Adipose tissue (tissue), 3 donors: ENCODE results near the gene SLC4A1AP. TPM values are rescaled to one million over a fixed set of nuclear protein-coding genes. Genes with fewer than 3 reads are reported as not detected.
A peak's percentile ranks its signal among the peaks of the same experiment; 100 is the strongest.
"Not testable (repeated sequence)": the region's sequence is repeated elsewhere in the genome, so short reads cannot be mapped to it uniquely, and the experiment has no call there.

ENCODE experiments used
- H3K27ac ChIP-seq: one replicate; pipeline ENCODE4 v1.5.1; 2013; ENCODE audit warnings: low read depth, low read length
- WGBS, 3 donors: extraction: QIAGEN DNeasy Blood & Tissue Kit; methylation state at CpG; one replicate each; pipeline ENCODE4 v1.1.7; 2013; 5-methylcytosine and 5-hydroxymethylcytosine counted together
- polyA plus RNA-seq, 3 donors: library from polyadenylated mRNA; stranded (reverse); fragments of 200-250 nt; gene quantifications; one replicate each; pipeline ENCODE4 v1.2.3, GENCODE V29; 2013
- donor health status: healthy with polysubstance abuse.
- donor health status: Bipolar disorder and iron deficiency.
- donor health status: healthy.

SLC4A1AP gene, protein sequence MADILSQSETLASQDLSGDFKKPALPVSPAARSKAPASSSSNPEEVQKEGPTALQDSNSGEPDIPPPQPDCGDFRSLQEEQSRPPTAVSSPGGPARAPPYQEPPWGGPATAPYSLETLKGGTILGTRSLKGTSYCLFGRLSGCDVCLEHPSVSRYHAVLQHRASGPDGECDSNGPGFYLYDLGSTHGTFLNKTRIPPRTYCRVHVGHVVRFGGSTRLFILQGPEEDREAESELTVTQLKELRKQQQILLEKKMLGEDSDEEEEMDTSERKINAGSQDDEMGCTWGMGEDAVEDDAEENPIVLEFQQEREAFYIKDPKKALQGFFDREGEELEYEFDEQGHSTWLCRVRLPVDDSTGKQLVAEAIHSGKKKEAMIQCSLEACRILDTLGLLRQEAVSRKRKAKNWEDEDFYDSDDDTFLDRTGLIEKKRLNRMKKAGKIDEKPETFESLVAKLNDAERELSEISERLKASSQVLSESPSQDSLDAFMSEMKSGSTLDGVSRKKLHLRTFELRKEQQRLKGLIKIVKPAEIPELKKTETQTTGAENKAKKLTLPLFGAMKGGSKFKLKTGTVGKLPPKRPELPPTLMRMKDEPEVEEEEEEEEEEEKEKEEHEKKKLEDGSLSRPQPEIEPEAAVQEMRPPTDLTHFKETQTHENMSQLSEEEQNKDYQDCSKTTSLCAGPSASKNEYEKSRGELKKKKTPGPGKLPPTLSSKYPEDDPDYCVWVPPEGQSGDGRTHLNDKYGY
- 10 to 100 TPM in 2 of 3 donors, 1 to 10 TPM in 1; 7.0 to 14.6 (median 13.8) TPM for polyA plus RNA-seq

DNA sequence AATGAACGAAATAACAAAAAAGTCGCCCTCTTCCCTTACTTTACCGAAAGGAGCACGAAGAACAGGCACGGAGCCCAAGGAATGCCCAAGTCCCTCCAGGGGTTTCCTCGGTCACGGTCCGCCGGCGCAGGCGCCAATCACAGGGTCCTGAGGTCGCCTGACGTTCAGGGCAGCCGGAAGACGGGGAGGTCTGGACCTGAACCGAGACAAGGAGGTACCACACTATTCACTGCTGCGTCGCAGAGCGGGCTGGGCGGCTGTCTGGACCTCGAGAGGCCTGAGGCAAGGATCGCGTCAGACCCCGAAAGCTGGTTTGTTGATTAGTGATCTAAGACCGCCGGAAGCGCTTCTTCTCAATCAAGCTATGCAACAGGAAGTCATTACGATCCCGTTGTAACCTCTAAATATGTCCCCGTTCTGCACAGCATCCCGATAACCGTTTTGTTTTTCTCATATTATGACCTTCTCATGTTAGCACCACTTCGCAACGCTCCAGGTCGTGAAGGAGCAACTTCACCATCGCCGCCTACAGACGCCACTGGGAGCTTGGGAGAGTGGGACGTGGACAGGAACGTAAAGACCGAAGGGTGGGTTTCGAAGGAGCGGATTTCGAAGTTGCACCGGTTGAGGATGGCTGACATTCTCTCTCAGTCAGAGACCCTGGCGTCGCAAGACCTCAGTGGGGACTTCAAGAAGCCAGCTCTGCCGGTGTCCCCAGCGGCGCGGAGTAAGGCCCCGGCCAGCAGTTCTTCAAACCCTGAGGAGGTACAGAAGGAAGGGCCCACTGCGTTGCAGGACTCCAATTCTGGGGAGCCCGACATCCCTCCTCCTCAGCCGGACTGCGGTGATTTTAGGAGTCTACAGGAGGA is at the start of gene SLC4A1AP, which contains the start of gene SUPT7L:
TSS of gene SLC4A1AP (plus strand) at position 605 of the 869 bp plus-strand sequence. CDS start at position 631, 26 bp downstream.
TSS of gene SUPT7L (minus strand) at position 330 of the 869 bp plus-strand sequence. CDS start 1,422 bp downstream, outside the sequence.
- peak within 1 kb of the TSS; percentile 89 for H3K27ac ChIP-seq
- WGBS, 3 donors, result 0% methylated on average over 52 to 56 of the region's 56 CpGs

DNA sequence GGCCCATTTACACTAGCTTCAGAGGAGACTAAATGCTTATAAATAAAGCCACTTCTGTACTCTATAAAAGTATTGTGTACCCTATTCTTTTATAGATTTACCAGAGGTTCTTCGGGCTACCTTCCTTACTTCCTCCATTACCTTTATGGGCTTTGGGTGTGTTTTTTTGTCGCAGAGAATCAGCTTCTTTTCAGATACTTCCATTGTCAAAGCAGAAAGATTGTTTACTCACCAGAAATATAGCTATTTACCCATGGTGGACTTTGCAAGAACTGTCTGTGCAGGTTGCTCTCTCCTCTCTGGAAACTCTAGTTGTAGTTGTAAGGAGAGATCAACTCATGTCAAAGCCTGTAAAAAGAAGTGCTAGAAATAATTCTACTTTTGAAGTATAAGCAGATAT is 49.7 kb upstream of the SLC4A1AP start:
- WGBS, 3 donors, result 96 to 100% (median 100%) methylated on average over 2 of the region's 2 CpGs

DNA sequence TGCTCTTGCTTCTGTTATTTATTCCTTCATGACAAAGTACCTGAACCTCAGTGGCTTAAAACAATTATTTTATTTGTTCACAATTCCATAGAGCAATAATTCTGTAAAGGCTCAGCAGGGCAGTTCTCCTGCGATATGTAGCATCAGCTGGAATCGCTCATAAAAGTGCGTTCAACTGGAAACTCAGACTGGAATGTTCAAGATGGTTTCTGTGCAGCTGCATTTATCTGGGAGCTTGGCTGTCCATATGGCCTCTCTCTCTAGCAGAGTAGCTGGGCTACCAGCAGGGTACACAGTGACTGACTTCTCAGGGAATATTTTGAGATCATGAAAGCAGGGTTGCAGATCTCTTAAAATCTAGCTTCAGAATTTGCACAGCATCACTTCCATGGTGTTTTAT is 48.4 kb upstream of the SLC4A1AP start:
- 96 to 98% (median 98%) methylated on average over 3 of the region's 3 CpGs for WGBS, 3 donors
- no peak overlapping the region for H3K27ac ChIP-seq

More for the DNA sequence above, 49.7 kb upstream of the SLC4A1AP start:
- no peak overlapping the region for H3K27ac ChIP-seq

DNA sequence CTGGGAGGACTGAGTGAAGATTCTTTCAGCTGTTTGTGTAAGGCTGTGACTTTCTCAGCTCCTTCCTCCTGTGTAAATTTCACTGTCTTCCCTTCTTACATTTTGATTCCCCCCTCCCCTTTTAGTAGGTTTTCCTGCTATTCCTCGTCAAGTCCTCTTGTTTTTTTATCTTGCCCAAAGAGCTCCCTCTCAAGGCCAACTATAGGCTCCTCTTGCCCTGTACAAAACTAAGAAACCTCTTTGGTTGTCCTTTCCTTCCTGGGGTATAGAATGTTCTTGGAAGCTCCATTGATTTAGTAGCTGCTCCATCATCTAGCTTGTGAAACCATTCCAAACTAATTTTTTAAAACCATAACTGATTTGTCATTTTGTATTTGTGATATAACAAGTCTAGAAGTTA is 42.2 kb upstream of the SLC4A1AP start:
- no peak overlapping the region for H3K27ac ChIP-seq
- WGBS, 3 donors, result 54 to 100% (median 75%) methylated on average over 1 of the region's 1 CpG

DNA sequence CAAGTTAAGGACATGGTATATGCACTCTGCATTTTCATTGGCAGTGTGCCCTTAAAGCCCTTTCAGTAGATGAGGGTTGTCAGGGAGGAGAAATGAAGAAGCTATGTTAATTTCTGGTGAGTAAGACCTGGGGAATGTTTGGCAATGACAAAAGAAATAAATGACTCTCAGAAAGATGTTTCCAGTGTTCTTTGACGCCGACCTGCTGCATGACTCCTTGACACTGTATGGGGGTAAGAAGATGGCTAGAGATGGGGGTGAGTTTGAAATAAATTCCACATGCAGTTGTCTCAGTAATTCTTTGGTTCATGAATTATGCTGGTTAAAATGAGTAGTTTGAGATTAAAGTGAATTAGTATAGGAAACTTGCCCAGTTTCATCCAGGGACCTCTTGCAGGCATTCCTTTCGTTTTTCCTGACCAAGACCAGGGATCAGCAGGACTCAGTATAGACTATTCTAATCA is 40.7 kb upstream of the SLC4A1AP start:
- no peak overlapping the region for H3K27ac ChIP-seq
- WGBS, 3 donors, result 72 to 81% (median 80%) methylated on average over 3 of the region's 3 CpGs

DNA sequence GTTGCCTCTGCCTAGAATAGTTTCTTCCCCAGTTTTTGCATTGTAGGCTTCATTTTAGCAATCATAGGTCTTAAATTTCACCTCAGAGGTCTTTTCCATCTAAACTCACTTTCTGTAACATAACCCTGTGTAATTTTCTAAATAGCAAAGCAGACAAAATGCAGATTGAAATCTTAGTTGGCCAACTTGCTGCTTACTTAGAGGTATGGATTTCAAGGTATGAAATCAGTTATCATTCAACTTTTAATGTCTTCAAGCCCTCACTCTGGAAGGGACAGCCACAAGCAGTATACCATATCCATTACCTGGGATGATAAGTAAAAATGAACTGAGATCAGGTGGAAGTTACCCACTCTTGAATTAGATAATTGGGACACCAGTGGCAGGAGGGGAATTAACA is 38.7 kb upstream of the SLC4A1AP start:
- no peak overlapping the region for H3K27ac ChIP-seq

DNA sequence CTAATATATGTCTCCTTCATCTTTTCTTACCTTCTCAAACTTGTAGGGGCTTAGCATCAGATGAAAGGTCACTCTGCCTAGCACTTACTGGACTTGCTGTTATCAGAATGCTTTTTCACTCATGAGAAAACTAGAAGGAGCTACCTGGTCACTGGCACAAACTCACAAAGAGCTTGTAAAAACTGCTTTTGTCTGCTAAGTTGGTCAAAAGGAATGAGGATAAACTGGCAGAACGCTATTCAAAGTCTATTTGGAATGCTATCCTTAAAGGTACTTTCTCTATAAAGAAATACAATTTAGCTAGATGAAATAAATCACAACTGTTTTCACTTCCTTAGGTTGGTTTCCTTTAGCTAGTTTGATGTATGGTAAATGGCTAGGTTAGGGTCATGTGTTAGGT is 37.4 kb upstream of the SLC4A1AP start:
- WGBS, 3 donors, result 71 to 86% (median 86%) methylated on average over 1 of the region's 1 CpG
- not testable (repeated sequence) for H3K27ac ChIP-seq

DNA sequence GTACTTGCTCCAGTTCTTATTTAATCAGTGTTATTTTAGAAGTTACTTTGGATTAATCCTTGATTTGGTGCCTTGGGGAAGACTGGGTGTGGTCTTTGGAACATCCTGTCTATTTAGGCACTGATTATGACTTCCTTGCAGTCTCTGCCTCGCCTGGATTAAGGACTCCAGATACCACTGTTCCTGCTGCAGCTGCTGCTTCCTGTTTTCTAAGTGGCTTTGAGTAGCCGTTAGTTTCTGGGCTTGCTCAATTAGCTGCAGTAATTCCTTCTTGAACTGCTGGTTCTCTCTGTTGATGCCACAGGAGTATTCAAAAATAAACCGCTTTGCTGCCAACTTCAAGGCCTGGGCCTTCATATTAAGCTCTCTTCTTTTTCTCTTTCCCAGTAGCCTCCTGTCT is 36.8 kb upstream of the SLC4A1AP start:
- not testable (repeated sequence) for H3K27ac ChIP-seq
- 26 to 83% (median 41%) methylated on average over 3 of the region's 3 CpGs for WGBS, 3 donors

DNA sequence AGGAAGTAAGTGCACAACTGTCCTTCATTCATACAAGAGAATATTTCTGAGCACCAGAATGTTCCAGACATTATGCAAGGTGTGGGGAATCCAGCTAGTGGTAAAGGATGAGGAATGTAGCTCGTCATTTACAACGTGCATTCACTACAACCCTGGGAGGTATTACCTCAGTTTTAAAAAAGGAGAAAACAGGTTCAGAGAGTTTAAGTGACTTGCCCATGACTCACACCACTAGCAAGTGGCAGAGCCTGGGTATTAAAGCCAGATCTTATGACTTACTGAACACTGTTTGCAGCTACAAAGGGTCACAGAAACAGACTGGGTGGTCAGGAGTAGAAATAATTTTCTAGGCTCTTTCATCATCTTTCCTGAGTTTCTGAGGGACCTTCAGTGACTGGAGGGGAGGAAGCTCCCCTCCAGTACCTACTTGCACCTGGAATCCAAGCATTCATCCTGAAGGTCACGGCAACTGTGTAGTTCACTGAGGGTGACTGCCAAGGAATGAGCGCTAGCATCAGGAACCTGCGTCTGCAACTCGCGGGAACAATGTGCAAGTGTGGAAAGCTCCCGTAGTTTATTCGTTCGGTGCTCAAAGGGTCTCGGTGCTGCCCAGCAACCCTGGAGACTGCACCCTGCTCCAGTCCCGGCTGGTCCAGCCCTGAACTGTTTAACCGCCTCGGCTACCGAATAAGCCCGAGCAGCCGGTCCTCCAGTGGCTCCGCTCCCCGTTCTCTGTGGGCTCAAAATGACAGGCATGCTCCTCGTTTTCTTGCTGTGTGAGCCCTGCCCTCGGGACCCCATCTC is 35.5 kb upstream of the SLC4A1AP start:
- WGBS, 3 donors, result 3 to 4% (median 4%) methylated on average over 19 to 21 of the region's 21 CpGs
- H3K27ac ChIP-seq, result no peak overlapping the region

DNA sequence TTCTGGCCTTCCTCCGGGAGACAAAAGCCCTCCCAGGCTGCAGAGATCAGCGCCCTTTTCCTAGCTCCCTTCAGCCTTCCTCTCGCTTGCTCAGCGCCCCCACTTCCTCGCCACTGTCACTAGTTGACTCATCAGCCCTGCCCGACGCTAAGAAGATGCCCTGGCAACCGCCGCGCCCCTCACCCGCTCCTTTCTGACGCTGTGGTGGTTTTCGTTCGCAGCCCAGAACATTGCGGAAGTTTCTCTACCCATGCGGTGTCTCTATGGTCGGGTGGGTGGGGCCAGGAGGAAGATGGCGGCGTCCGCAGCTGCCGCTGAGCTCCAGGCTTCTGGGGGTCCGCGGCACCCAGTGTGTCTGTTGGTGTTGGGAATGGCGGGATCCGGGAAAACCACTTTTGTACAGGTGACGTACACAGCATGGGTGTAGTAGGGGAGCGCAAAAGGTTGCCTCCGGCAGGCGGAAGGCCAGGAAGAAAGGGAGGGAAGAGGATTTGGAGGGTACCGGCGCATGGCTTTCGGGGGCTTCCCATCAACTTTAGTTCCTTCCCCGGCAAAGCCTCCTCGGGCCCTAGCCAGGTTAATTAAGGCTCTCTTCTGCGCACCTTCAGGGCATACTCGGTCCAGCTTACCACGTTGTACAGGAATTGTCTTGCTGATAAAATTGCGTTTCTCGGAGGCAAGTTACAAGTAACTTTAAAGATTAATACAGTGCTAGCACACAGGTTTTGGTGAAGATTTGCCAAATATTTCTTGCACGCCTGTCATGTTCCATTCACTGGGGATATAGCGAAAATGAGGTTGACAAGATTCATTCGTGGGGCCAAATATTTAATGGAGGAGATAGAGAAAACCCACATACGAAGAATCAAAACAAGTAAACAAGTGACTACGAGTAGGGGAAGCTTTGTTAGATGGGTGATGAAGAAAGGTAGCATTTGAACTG is 34.7 kb upstream of the SLC4A1AP start, which contains the start of the genes CCDC121 and GPN1:
TSS of gene CCDC121 (minus strand) at position 246 of the 943 bp plus-strand sequence. CDS start 1,213 bp downstream, outside the sequence.
TSS of gene GPN1 (plus strand) at position 284 of the 943 bp plus-strand sequence. CDS start at position 293, 9 bp downstream.
- H3K27ac ChIP-seq, result no peak within 1 kb of the TSS
- WGBS, 3 donors, result 1% methylated on average over 43 to 44 of the region's 44 CpGs

DNA sequence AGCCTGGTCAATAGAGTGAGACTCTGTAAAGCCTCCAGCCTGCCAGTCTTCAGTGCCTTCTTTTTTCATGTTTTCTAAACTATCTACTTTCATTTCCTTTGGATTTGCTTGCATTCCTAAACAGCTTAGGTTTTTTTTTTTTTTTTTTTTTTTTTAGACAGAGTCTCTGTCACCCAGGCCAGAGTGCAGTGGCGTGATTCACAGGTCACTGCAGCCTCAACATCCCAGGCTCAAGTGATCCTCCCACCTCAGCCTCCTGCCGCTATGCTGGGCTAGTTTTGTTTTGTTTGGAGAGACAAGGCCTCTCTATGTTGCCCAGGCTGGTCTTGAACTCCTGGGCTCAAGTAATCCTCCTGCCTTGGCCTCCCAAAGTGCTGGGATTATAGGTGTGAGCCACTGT is 33.4 kb upstream of the SLC4A1AP start:
- H3K27ac ChIP-seq, result not testable (repeated sequence)
- 96 to 100% (median 98%) methylated on average over 2 of the region's 2 CpGs for WGBS, 3 donors

DNA sequence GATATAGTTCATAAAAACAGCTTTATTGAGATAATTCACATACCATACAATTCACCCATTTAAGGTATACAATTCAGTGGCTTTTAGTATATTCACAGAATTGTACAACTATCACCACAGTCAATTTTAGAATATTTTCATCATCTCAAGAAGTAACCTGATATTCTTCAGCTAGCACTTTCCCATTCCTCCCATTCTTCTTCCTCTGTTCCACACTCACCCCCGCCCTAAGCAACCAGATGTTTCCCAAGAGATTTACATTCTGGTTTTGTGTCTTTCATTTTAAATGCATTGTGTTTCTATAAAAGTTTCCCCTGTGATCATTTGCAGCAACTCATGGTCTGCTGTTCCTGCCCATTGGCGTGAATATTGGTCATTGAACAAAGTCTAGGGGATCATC is 29.4 kb upstream of the SLC4A1AP start:
- H3K27ac ChIP-seq, result no peak overlapping the region
- WGBS, 3 donors, result 96 to 100% (median 97%) methylated on average over 2 of the region's 2 CpGs

DNA sequence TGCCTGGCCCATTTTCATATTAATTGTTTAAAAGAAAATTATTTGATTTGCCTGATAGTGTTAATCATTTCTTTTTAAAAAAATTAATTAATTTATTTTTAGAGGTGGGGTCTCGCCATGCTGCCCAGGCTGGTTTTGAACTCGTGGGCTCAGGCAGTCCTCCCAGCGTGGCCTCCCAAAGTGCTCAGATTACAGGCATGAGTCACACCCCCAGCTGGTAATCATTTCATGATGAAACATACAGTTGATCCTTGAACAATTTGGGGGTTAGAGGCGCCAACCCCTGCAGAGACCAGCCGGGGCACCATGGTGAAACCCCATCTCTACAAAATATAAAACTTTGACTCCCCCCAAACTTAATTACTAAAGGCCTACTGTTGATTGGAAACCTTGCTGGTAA is 26.9 kb upstream of the SLC4A1AP start:
- H3K27ac ChIP-seq, result no peak overlapping the region
- 95 to 98% (median 98%) methylated on average over 5 of the region's 5 CpGs for WGBS, 3 donors

DNA sequence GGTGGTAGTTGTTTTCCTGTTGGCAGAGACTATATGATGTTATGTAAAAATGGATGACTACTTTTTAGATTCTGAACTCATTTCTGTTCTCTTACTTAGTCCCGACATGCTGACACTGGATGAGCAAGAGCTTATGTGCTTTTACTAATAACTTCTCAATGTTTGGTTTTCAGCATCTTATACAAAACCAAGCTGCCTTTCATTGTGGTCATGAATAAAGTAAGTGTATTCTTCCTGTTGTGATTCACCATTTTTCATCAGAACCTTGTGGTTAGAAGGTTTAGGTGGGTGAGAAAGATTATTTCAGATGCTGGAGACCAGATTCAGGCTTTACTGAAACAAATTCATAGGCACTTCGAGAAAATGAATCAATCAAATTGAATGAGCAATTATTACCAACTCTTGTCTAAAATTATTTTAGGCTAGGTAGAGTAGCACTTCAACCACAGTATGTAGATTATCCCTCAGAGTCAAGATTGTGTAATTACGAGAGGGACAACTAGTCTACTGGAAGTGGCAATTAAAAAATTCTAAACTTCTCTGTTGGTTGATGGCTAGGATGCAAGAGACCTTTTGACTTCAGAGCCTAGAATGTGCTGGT is 25.6 kb upstream of the SLC4A1AP start:
- no peak overlapping the region for H3K27ac ChIP-seq
- WGBS, 3 donors, result 89 to 94% (median 91%) methylated on average over 3 of the region's 3 CpGs

DNA sequence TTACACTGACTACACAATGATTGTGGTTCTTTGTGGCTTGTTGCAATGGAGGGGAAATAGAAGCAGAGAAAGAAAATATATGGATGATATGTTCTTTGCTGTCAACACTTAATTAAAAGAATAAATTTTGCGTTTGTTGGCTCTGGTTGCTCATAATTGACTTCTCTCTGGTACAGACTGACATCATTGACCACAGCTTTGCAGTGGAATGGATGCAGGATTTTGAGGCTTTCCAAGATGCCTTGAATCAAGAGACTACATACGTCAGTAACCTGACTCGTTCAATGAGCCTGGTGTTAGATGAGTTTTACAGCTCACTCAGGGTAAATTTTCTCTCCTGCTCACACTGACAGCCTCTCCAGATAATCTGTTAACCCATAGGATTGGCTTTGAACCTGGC is 25.0 kb upstream of the SLC4A1AP start:
- WGBS, 3 donors, result 59 to 65% (median 62%) methylated on average over 3 of the region's 3 CpGs
- H3K27ac ChIP-seq, result no peak overlapping the region

DNA sequence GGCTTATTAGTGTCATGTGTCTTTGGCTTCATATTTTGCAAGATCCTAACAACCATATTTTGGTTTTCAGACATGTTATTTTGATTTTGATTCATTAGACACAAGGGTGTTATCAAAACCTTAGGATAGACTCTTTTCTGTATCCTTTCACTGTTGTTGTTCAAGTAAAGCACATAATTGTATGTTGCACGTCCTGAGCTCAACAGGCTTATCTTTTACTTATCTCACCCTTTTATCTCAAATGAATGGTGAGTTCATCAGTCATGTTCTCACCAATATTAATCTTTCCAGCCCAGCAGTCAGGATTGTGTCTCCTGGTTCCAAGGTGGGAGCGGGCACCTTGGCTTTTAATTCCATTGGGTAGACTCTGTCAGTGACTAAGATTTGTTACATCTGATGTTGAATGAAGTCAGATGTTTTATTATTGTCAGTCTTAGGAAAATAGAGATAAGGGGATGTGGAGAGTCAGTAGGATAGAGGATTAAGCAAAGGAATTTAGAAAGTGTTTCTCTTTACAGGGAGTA is 22.9 kb upstream of the SLC4A1AP start:
- H3K27ac ChIP-seq, result no peak overlapping the region
- 67 to 89% (median 87%) methylated on average over 2 of the region's 2 CpGs for WGBS, 3 donors
